HG03039 (cell line): ENCODE data around the gene ETS2.
"Not testable (repeated sequence)": the region's sequence is repeated elsewhere in the genome, so short reads cannot be mapped to it uniquely, and the experiment has no call there.

Experiments
- ATAC-seq: cut with Tn5 transposase; IDR thresholded peaks from one replicate; pipeline ENCODE4 v1.9.1; 2021; ENCODE audit warnings: mild to moderate bottlenecking, moderate library complexity; ENCODE audit not compliant: unreplicated experiment

Gene ETS2

GRCh38 chr21:38816400-38816977 lies 10.8 kb downstream of the ETS2 start:
- no peak for ATAC-seq

- ATAC-seq = no peak
These were observed 11.9 kb downstream of the ETS2 start for GRCh38 chr21:38817371-38818324.

GRCh38 chr21:38818325-38818723 lies 12.6 kb downstream of the ETS2 start:
- no peak for ATAC-seq

GRCh38 chr21:38819051-38819718 lies 13.5 kb downstream of the ETS2 start:
- ATAC-seq = no peak

GRCh38 chr21:38819719-38820159 lies 14.0 kb downstream of the ETS2 start:
- no peak for ATAC-seq

GRCh38 chr21:38820471-38821239 lies 14.9 kb downstream of the ETS2 start:
- ATAC-seq = no peak

- no peak for ATAC-seq
These were observed 15.5 kb downstream of the ETS2 start for GRCh38 chr21:38821248-38821647.

- no peak for ATAC-seq
These were observed 16.4 kb downstream of the ETS2 start for GRCh38 chr21:38821959-38822682.

GRCh38 chr21:38822778-38823238 lies 17.1 kb downstream of the ETS2 start:
- ATAC-seq = no peak

- no peak for ATAC-seq
These were observed 18.0 kb downstream of the ETS2 start for GRCh38 chr21:38823737-38824123.

GRCh38 chr21:38824124-38824822 lies 18.5 kb downstream of the ETS2 start:
- ATAC-seq = no peak

GRCh38 chr21:38825269-38825668 lies 19.5 kb downstream of the ETS2 start:
- ATAC-seq = no peak

GRCh38 chr21:38825921-38826320 lies 20.2 kb downstream of the ETS2 start:
- ATAC-seq = no peak

GRCh38 chr21:38828111-38828510 lies 22.4 kb downstream of the ETS2 start:
- ATAC-seq = not testable (repeated sequence)

GRCh38 chr21:38830671-38831525 lies 25.2 kb downstream of the ETS2 start:
- ATAC-seq = peak; percentile 73

GRCh38 chr21:38831526-38832467 lies 26.1 kb downstream of the ETS2 start:
- ATAC-seq = peak; percentile 86

GRCh38 chr21:38832664-38833063 lies 26.9 kb downstream of the ETS2 start:
- no peak for ATAC-seq
